Natural killer cell (primary cell): ENCODE measurements around the gene SLC2A4. TPM values are rescaled to one million over a fixed set of nuclear protein-coding genes. Genes with fewer than 3 reads are reported as not detected.

Experiments
- ATAC-seq, 3 donors: fragments of 150-1000 bp in 2 of 3; fragments of 200-7000 bp in 1 of 3; cut with Tn5 transposase; 1 replicate in 1 of 3; 2 replicates in 2 of 3; pipeline ENCODE4 v1.10.0; 2021; ENCODE audit warnings: mild to moderate bottlenecking in 2 of 3, moderate library complexity in 2 of 3
- DNase-seq, 2 donors: peaks; one replicate each; pipeline versions ENCODE4 v3.0.0 to v3.0.0-alpha.2; 2013 to 2021; ENCODE audit warnings: mixed read lengths in 1 of 2
- H3K27ac ChIP-seq: one replicate; pipeline ENCODE4 v1.5.1; 2013; ENCODE audit warnings: mild to moderate bottlenecking, low read length
- H3K27me3 ChIP-seq: one replicate; pipeline ENCODE4 v1.6.1; 2013; ENCODE audit warnings: low read length; ENCODE audit not compliant: control insufficient read depth, insufficient read depth
- H3K36me3 ChIP-seq: one replicate; pipeline ENCODE4 v1.6.1; 2013; ENCODE audit warnings: low read length; ENCODE audit not compliant: control insufficient read depth, insufficient read depth
- H3K4me1 ChIP-seq: one replicate; pipeline ENCODE4 v1.6.1; 2013; ENCODE audit warnings: low read length; ENCODE audit not compliant: control insufficient read depth, insufficient read depth
- H3K4me3 ChIP-seq: one replicate; pipeline ENCODE4 v1.5.1; 2013; ENCODE audit warnings: low read length
- H3K9me3 ChIP-seq: one replicate; pipeline ENCODE4 v1.6.1; 2013; ENCODE audit warnings: low read length; ENCODE audit not compliant: control insufficient read depth, insufficient read depth
- H3K27ac Mint-ChIP-seq, 2 donors: one replicate each; pipeline ENCODE4 v1.8.0; 2022; ENCODE audit warnings: mild to moderate bottlenecking in 2 of 2, mixed read lengths in 2 of 2, moderate library complexity in 1 of 2
- H3K27me3 Mint-ChIP-seq, 2 donors: one replicate each; pipeline ENCODE4 v1.8.0; 2022; ENCODE audit warnings: low read depth in 2 of 2, mixed read lengths in 2 of 2
- H3K36me3 Mint-ChIP-seq: one replicate; pipeline ENCODE4 v1.8.0; 2022; ENCODE audit warnings: mixed read lengths
- H3K4me1 Mint-ChIP-seq, 2 donors: one replicate each; pipeline ENCODE4 v1.8.0; 2022; ENCODE audit warnings: mixed read lengths in 2 of 2
- H3K4me3 Mint-ChIP-seq: one replicate; pipeline ENCODE4 v1.8.0; 2022; ENCODE audit warnings: mild to moderate bottlenecking, moderate library complexity, mixed read lengths
- H3K9me3 Mint-ChIP-seq, 2 donors: one replicate each; pipeline ENCODE4 v1.8.0; 2022; ENCODE audit warnings: mixed read lengths in 2 of 2
- WGBS: methylation state at CpG from one replicate; pipeline ENCODE4 v1.1.7; 2013; ENCODE audit warnings: missing lambda C conversion rate; ENCODE audit not compliant: insufficient coverage; 5-methylcytosine and 5-hydroxymethylcytosine counted together
- intact Hi-C: fragments of 100-400 bp; cut with micrococcal nuclease; formaldehyde crosslinking; loops from one replicate; pipeline ENCODE4 v1.14.2; 2022
- total RNA-seq, 4 donors: library from RNA; stranded (reverse); fragments of 120-200 nt in 1 of 4; gene quantifications; one replicate each; pipeline versions ENCODE4 v1.2.3 to v1.2.4, GENCODE V29; 2013 to 2022
- TF ChIP-seq, protein P1 (sequence below): fragments of 200-600 bp; IDR thresholded peaks from one replicate; pipeline ENCODE4 v1.8.0; 2022; ENCODE audit warnings: antibody characterized with exemption

Gene SLC2A4
- total RNA-seq, 3 donors from 2014 or later (not counting 1 experiment from before 2014, with no cell fraction given) = not detected

- H3K9me3 ChIP-seq = no peaks in the 10 kb centered on the region
- no peaks in the 10 kb centered on the region for H3K36me3 Mint-ChIP-seq
- peak within 1 kb of the TSS; percentile 87 for H3K4me3 ChIP-seq
- TF ChIP-seq, protein P1, sequence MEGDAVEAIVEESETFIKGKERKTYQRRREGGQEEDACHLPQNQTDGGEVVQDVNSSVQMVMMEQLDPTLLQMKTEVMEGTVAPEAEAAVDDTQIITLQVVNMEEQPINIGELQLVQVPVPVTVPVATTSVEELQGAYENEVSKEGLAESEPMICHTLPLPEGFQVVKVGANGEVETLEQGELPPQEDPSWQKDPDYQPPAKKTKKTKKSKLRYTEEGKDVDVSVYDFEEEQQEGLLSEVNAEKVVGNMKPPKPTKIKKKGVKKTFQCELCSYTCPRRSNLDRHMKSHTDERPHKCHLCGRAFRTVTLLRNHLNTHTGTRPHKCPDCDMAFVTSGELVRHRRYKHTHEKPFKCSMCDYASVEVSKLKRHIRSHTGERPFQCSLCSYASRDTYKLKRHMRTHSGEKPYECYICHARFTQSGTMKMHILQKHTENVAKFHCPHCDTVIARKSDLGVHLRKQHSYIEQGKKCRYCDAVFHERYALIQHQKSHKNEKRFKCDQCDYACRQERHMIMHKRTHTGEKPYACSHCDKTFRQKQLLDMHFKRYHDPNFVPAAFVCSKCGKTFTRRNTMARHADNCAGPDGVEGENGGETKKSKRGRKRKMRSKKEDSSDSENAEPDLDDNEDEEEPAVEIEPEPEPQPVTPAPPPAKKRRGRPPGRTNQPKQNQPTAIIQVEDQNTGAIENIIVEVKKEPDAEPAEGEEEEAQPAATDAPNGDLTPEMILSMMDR = no peak
- H3K9me3 Mint-ChIP-seq = no peaks in the 10 kb centered on the region
- intact Hi-C loops = loop anchor here (2.0 kb wide), 1 partner anchor 13 kb away; the partner anchor contains the start of gene ELP5
- H3K27me3 Mint-ChIP-seq = no peaks in the 10 kb centered on the region
- peaks cover 53% of the 10 kb centered on the region for H3K4me1 ChIP-seq
- peak within 1 kb of the TSS; percentile 80 for H3K27ac ChIP-seq
- ATAC-seq = peak; percentile 56 to 77 (median 68)
- peaks cover 30% of the 10 kb centered on the region for H3K36me3 ChIP-seq
- H3K27ac Mint-ChIP-seq = peak within 1 kb of the TSS; percentile 97 to 99
- H3K4me1 Mint-ChIP-seq = peaks cover 61 to 77% of the 10 kb centered on the region in 2 donors
- peak; percentile 85 to 99 for DNase-seq
- H3K27me3 ChIP-seq = no peaks in the 10 kb centered on the region
- H3K4me3 Mint-ChIP-seq = peak within 1 kb of the TSS; percentile 96
- WGBS = under 1% methylated on average over 72 of the region's 72 CpGs
Observed at GRCh38 chr17:7239091-7240027, 42.2 kb upstream of the SLC2A4 start, which contains the start of gene PHF23. TSS of gene PHF23 (minus strand) at chr17:7239457. CDS start at chr17:7239279, 178 bp downstream.

DNA sequence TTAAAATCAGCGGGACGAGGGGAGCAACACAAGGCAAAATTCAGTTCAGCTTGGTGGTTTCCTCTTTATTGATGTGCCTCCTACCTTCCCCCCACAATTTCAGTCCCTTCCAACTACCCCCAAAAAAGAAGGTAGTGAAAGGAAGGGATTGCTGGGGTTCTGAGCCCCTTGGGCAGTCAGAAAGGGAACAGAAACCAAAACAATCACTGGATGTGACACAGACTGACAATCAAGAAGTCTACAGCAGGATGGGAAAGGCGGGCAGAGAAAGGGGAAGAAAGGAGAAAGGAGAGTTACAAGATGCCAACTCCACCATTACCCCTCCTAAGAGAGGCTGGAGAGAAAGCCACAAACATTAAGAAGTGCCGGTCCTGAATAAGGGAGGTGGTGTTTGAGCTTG, 41.1 kb upstream of the SLC2A4 start:
- Histone ChIP-seq H3K4me3 (no peak overlapping the region), H3K36me3 (peaks cover 31% of the 10 kb centered on the region), H3K4me1 (peaks cover 46% of the 10 kb centered on the region), H3K27ac (peak overlapping the region; percentile 83), H3K27me3 (no peaks in the 10 kb centered on the region), H3K9me3 (no peaks in the 10 kb centered on the region)
- TF ChIP-seq, protein P1 = no peak
- Mint-ChIP-seq H3K27me3 (no peaks in the 10 kb centered on the region), H3K9me3 (no peaks in the 10 kb centered on the region), H3K36me3 (no peaks in the 10 kb centered on the region), H3K27ac (peak overlapping the region; percentile 97 to 99), H3K4me1 (peaks cover 55 to 68% of the 10 kb centered on the region in 2 donors), H3K4me3 (peak overlapping the region; percentile 96)
- 52% methylated on average over 2 of the region's 4 CpGs for WGBS
- ATAC-seq = no peak
- intact Hi-C loops = no loop called here
- no peak for DNase-seq

DNA sequence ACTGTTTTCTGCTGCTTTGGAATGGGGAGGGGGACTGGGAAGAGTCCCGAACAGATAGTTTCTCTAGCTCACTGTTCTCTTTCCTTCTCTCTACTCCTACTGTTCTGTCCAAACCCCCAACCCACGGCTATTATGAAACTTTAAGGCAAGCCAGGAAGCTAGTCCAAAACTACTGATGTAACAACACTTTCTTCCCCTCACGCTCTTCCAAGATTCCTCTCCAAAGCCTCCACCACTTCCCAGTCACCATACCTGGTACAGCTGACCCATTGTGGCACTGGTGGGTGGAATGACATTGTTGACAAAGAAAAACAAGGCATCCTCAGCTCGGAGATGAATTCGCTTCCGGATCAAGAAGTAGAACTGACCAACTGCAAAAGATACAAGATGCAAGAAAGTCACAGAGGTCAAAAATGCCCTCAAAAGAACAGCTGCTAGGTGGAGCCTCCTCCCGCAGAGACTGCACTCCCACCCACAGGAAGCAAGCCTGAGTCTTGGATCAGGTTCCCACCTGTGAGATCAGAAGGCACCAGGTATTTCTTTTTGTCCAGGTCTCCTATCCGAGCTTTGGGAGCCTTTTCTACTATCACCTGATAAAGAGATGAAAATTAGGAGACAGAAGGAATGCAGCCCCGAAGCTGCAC, 40.3 kb upstream of the SLC2A4 start:
- WGBS = 65% methylated on average over 9 of the region's 9 CpGs
- DNase-seq (no peak), ATAC-seq (no peak)
- no peaks in the 10 kb centered on the region for H3K9me3 ChIP-seq
- intact Hi-C loops = no loop called here
- no peaks in the 10 kb centered on the region for H3K9me3 Mint-ChIP-seq
- H3K27me3 ChIP-seq = no peaks in the 10 kb centered on the region
- H3K27ac Mint-ChIP-seq = peak overlapping the region; percentile 97 to 99
- peak overlapping the region; percentile 83 for H3K27ac ChIP-seq
- no peaks in the 10 kb centered on the region for H3K27me3 Mint-ChIP-seq
- H3K36me3 ChIP-seq = peaks cover 31% of the 10 kb centered on the region
- H3K4me3 ChIP-seq = peak overlapping the region; percentile 89
- H3K4me3 Mint-ChIP-seq = peak overlapping the region; percentile 95
- TF ChIP-seq, protein P1 = no peak
- peaks cover 49 to 61% of the 10 kb centered on the region in 2 donors for H3K4me1 Mint-ChIP-seq
- H3K36me3 Mint-ChIP-seq = no peaks in the 10 kb centered on the region
- peaks cover 39% of the 10 kb centered on the region for H3K4me1 ChIP-seq
